Peyer's patch (tissue), 4 donors: Measurements from ENCODE around the gene OR51E2.
"Not testable (repeated sequence)": the region's sequence is repeated elsewhere in the genome, so short reads cannot be mapped to it uniquely, and the experiment has no call there.

Source experiments
- CTCF ChIP-seq, 6 experiments: fragments of 450-650 bp in 4 of 6; fragments of 200-600 bp in 2 of 6; sonication (generic) in 1 of 6; IDR thresholded peaks; one replicate each; pipeline ENCODE4 v1.5.1; 2017 to 2019; ENCODE audit warnings: antibody characterized with exemption in 6 of 6, mild to moderate bottlenecking in 3 of 6, moderate library complexity in 1 of 6
- POLR2A ChIP-seq, 2 donors: fragments of 450-650 bp; IDR thresholded peaks; one replicate each; pipeline ENCODE4 v1.5.1; 2017; ENCODE audit warnings: antibody characterized with exemption in 2 of 2, mild to moderate bottlenecking in 2 of 2, moderate library complexity in 2 of 2

GRCh38 chr11:4722616-4723534, 25.2 kb upstream of the OR51E2 start:
- TF ChIP-seq CTCF, POLR2A (IDR thresholded peaks at IDR 0.05): not testable (repeated sequence)
